GM23338 (cell line): Measurements from ENCODE around the gene RAB17.

ENCODE experiments used
- CREB1 ChIP-seq: fragments of 250-450 bp; sonication (Bioruptor Pico); IDR thresholded peaks from 2 replicates; pipeline ENCODE4 v1.5.0; 2020; ENCODE audit warnings: low read depth, mild to moderate bottlenecking, moderate library complexity
- EZH2 ChIP-seq: fragments of 200-600 bp; sonication (generic); IDR thresholded peaks from one replicate; pipeline ENCODE4 v1.8.0; 2017; ENCODE audit warnings: antibody characterized with exemption, mild to moderate bottlenecking, low read depth; ENCODE audit not compliant: unreplicated experiment
- EZH2phosphoT487 ChIP-seq: fragments of 200-600 bp; sonication (generic); IDR thresholded peaks from one replicate; pipeline ENCODE4 v1.8.1; 2018; ENCODE audit warnings: antibody characterized with exemption; ENCODE audit not compliant: unreplicated experiment
- JUNB ChIP-seq: IDR thresholded peaks from one replicate; pipeline ENCODE4 v1.6.1; 2016; ENCODE audit warnings: antibody characterized with exemption; ENCODE audit not compliant: unreplicated experiment
- POLR2AphosphoS5 ChIP-seq: IDR thresholded peaks from 2 replicates; pipeline ENCODE4 v1.6.1; 2016; ENCODE audit warnings: antibody characterized with exemption, low read depth
- STAT1 ChIP-seq: IDR thresholded peaks from one replicate; pipeline ENCODE4 v1.6.1; 2016; ENCODE audit warnings: antibody characterized with exemption; ENCODE audit not compliant: unreplicated experiment
- TF ChIP-seq, protein P1 (sequence below), 2 experiments: fragments of 200-600 bp in 1 of 2; sonication (generic) in 1 of 2; conservative IDR thresholded peaks; 2 replicates each; pipeline versions ENCODE4 v1.5.1 to v1.6.1; 2016 to 2017; ENCODE audit warnings: antibody characterized with exemption in 2 of 2, low read depth in 2 of 2, mild to moderate bottlenecking in 2 of 2, moderate library complexity in 1 of 2
- TF ChIP-seq, protein P2 (sequence below): IDR thresholded peaks from one replicate; pipeline ENCODE4 v1.6.1; 2018; ENCODE audit warnings: antibody characterized with exemption; ENCODE audit not compliant: unreplicated experiment
- TF ChIP-seq, protein P3 (sequence below): IDR thresholded peaks from 2 replicates; pipeline ENCODE4 v1.6.1; 2016; ENCODE audit warnings: antibody characterized with exemption

DNA sequence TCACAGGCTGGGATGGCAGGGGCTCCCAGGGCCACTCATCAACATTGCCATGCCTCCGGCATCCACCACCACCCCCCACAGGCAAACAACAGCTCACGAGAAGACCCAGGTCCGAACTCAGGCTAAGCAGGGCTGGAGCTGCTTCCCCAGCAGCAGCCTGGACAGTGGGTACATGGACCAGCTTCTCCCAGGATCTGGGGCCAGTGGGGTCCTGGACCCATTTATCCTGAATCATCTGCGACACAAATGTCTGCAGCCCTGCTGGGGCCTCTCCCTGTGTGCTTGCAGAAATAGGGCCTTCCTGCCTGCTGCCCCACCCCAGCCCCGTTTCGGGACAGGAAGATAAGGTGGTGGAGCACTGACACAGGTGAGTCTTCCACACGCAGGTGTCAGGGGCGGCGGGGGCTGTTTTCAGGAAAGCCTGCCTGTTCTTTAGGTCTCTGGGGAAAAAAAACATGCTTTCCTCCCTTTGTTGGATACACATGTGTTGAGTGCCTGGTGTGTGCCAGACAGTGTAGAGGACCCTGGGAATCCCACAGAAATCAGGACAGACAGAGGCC lies 19.7 kb downstream of the RAB17 start:
- TF ChIP-seq, protein P1, sequence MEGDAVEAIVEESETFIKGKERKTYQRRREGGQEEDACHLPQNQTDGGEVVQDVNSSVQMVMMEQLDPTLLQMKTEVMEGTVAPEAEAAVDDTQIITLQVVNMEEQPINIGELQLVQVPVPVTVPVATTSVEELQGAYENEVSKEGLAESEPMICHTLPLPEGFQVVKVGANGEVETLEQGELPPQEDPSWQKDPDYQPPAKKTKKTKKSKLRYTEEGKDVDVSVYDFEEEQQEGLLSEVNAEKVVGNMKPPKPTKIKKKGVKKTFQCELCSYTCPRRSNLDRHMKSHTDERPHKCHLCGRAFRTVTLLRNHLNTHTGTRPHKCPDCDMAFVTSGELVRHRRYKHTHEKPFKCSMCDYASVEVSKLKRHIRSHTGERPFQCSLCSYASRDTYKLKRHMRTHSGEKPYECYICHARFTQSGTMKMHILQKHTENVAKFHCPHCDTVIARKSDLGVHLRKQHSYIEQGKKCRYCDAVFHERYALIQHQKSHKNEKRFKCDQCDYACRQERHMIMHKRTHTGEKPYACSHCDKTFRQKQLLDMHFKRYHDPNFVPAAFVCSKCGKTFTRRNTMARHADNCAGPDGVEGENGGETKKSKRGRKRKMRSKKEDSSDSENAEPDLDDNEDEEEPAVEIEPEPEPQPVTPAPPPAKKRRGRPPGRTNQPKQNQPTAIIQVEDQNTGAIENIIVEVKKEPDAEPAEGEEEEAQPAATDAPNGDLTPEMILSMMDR (conservative IDR thresholded peaks at IDR 0.05; ENCODE audit: low read depth in 2 of 2): no peak
- no peak for TF ChIP-seq CREB1 (CRISPR knock-in tag)
- TF ChIP-seq, protein P2, sequence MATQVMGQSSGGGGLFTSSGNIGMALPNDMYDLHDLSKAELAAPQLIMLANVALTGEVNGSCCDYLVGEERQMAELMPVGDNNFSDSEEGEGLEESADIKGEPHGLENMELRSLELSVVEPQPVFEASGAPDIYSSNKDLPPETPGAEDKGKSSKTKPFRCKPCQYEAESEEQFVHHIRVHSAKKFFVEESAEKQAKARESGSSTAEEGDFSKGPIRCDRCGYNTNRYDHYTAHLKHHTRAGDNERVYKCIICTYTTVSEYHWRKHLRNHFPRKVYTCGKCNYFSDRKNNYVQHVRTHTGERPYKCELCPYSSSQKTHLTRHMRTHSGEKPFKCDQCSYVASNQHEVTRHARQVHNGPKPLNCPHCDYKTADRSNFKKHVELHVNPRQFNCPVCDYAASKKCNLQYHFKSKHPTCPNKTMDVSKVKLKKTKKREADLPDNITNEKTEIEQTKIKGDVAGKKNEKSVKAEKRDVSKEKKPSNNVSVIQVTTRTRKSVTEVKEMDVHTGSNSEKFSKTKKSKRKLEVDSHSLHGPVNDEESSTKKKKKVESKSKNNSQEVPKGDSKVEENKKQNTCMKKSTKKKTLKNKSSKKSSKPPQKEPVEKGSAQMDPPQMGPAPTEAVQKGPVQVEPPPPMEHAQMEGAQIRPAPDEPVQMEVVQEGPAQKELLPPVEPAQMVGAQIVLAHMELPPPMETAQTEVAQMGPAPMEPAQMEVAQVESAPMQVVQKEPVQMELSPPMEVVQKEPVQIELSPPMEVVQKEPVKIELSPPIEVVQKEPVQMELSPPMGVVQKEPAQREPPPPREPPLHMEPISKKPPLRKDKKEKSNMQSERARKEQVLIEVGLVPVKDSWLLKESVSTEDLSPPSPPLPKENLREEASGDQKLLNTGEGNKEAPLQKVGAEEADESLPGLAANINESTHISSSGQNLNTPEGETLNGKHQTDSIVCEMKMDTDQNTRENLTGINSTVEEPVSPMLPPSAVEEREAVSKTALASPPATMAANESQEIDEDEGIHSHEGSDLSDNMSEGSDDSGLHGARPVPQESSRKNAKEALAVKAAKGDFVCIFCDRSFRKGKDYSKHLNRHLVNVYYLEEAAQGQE: no peak
- TF ChIP-seq JUNB: no peak
- no peak for TF ChIP-seq EZH2phosphoT487
- TF ChIP-seq, protein P3, sequence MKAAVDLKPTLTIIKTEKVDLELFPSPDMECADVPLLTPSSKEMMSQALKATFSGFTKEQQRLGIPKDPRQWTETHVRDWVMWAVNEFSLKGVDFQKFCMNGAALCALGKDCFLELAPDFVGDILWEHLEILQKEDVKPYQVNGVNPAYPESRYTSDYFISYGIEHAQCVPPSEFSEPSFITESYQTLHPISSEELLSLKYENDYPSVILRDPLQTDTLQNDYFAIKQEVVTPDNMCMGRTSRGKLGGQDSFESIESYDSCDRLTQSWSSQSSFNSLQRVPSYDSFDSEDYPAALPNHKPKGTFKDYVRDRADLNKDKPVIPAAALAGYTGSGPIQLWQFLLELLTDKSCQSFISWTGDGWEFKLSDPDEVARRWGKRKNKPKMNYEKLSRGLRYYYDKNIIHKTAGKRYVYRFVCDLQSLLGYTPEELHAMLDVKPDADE: no peak
- no peak for TF ChIP-seq POLR2AphosphoS5
- no peak for TF ChIP-seq EZH2
- TF ChIP-seq STAT1: no peak
